H1 (cell line): ENCODE data around the gene SYNDIG1. TPM values are rescaled to one million over a fixed set of nuclear protein-coding genes. Genes with fewer than 3 reads are reported as not detected.

Experiments
- ATF3 ChIP-seq: IDR thresholded peaks from 2 replicates; pipeline ENCODE4 v1.6.1; 2011; ENCODE audit warnings: low read depth, mild to moderate bottlenecking, low read length; ENCODE audit not compliant: insufficient read depth
- polyA plus RNA-seq, 7 experiments: library from polyadenylated mRNA; depleted of rRNA in 3 of 7; stranded (reverse) in 5 of 7; unstranded in 2 of 7; fragments of >200 nt in 5 of 7; fragments of 200-250 nt in 2 of 7; gene quantifications; 1 replicate in 5 of 7; 2 replicates in 1 of 7; 4 replicates in 1 of 7; pipeline versions ENCODE4 v1.2.1 to v1.2.3, GENCODE V29; 2011 to 2013; ENCODE audit warnings: missing spikeins in 2 of 7, mixed read lengths in 2 of 7
- total RNA-seq: library from RNA; stranded (reverse); fragmentation: NEBNext Ultra II Directional; extraction: Animal tissue kit (Norgen Biotek cat#: 25700); gene quantifications from 2 replicates; pipeline ENCODE4 v1.2.1, GENCODE V29; 2021

The SYNDIG1 gene
- total and polyA plus RNA-seq, 2 of the 8 experiments (the other 6 are each of a cell fraction or from before 2014, with no cell fraction given) = 6.5 to 7.8 TPM

DNA sequence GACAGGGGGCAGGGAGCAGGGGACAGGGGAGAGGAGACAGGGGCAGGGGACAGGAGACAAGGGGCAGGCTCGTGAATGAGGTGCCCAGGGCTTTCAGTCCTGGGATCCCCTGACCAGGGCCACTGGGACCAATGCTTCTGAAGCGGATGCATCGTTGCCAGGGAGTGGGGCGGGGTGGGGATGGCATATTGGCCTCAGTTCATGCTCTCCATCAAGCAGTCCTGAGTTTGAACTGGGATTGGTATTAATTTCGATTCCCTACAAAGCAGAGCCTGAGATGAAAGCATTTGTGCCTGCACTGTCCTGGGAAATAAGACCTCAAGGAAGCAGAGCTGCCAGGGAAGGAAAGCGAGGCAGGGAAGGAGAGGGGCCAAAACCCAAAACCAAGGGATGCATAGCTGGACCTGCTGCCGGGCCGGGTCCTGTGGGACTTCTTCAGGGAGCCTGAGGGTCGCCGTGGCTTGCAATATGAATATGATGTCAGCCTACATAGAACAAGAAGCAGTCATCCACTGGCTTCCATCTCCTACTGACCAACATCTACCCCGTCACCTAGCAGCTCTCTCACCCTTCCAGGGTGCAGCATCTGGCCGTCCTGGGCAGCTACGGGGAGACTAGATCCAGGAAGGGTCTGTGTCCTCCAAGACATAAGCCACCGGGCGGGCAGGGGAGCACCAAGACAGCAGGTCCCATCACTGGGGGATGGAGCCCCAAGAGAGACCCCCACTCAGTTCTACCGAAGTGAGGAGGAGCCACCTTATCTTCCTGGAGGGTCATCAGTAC is 233.3 kb downstream of the SYNDIG1 start (continued):
- no peak for TF ChIP-seq ATF3
